GM18861 (cell line): ENCODE measurements around the gene ASTN1.

Source experiments
- ATAC-seq: cut with Tn5 transposase; IDR thresholded peaks from one replicate; pipeline ENCODE4 v1.9.1; 2021; ENCODE audit not compliant: unreplicated experiment

Gene ASTN1

DNA sequence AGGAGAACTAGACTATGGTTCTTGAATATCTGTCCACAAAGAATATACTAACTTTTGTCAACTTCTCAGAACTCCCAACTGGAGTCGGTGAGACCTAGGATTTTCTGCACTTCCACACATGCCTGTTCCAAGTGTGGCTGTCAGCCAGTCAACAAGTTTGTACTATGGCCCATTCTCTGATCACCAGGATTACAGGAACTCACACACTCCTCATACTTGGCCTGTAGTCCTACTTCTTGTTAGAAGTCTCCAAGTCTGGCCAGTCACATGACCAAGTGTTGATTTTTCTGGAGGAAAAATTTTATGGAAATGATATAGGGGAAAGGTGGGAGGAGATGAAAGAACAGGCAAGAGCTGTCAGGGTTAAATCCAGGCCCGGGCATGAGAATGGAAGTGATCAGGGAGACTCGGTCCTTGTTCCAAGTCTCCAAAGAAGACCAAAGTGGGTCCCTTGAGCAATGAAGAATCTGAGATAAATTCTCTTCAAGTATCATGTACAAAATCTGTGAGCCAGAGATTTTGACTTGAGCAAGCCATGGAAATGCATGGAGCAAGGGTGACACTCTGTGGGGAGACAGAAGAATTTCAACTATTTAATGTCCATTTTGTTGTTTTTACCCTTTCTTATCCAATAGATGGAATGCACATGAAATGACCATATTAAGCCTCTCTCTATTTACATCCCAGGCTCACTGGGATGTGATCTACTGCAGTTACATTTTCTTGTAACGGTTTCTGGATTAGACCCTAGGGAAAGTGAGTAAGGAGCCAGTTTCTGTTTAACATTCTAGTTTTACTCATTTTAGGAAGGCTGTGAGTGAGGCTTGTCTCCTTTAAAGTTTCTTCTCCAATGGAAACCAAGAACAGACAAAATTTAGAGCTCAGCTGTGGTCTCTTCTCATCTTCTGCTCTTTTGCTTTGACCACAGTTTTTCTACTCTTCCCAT is 320.9 kb downstream of the ASTN1 start:
- ATAC-seq: no peak

DNA sequence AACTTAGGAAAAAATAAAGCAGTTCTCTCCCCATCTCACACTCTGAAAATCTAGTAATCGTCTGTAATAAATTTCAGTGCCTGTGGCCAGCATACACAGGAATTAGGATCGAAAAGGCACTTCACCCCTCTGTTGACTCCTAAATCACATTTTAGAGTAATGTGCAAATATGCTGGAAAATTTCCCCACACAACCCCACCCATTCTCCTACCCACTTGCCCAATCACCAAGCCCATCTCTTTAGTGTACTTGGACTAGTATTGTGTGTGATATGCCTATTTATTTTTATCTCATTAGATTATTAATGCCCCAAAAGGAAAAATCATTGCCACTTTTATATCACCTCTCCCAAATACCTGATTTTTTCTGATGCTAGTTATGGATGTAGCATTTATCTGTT is 323.3 kb downstream of the ASTN1 start:
- no peak for ATAC-seq

DNA sequence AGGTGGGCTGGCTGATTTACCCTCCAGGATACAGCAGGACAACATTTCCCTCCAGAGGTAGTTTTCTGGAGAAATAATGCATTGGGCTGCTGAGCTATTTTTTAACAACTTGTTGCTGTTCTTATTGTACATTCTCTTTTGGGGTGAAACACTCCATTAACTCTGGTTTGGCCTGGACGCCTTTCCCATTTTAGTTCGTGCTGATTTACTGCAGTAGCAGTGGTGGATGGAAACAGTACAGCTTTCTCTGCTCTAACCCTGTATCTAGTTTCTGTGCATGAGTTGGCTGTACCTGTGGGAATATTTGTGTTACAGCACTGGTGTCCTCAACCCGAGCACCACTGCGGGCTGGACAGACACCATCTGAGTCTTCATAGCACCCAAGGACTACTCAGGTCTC is 325.3 kb downstream of the ASTN1 start:
- ATAC-seq: no peak

DNA sequence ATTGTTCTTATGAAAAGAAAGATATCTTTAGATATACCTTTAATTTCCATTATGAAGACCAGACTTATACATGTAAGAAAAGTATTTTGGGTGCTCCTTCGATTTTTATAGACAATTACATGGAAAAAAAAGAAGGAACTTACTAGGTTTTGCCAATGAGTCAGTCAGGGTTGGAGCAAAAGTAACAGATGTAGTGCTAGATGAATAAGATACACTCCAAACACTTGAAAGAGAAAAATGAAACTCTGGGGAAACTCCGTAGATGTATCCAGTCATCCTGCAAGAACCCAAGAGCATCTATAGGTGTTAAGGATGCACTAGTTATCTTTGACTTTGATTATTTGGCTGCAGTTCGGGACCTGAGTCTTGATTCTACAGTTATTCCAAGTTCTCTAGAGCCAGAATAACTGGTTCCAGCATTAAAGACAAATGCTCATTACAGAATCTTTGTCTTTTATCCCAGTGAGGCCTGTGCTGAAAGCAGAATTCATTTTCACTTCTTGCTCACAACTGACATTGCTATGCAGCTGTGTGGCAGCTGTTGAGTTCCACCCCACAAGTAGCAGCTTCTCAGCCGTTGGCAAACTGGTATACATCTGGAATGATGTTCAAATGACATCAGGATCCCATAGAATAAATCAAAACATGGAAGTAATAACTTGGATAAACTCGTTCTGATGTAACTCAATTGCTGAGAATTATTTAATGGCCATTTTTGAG is 326.1 kb downstream of the ASTN1 start:
- ATAC-seq: no peak

DNA sequence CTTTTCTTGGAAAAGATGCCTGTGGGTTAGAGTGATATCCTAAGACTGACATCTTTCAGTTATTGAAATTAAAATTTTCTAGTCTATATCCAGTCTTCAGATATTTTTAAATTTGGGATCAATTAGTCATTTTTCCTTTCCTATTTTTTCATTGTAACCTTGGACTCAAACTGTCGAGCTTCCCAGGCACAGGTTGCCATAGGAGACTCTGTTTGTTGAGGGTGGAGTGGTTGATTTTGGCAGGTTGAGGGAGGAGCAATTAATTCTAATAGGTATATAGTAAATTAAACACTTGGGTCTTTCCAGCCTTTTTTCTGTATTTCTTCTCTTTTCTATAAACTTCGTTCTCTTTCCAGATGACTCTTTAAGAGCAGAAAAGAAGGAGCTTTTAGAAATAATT is 326.8 kb downstream of the ASTN1 start:
- no peak for ATAC-seq

DNA sequence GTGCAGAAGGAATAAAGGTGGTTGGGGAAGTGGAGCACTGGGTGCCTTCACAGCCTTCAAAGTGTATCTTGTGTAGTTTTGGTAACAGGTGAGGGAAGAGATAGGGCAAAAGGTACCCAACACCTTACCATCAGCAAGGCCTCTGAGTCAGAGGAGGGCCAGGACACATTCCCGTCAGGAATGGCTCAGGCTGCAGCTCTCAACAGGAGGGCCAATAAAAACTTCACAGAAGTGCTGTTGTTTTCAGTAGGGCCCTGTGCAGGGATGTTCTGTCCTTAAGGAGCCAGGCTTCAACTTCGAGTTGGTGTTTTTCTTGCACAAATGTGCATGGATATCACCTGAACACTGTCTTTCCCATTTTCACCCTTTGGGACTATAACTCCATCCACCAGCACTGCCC is 333.4 kb downstream of the ASTN1 start:
- no peak for ATAC-seq

DNA sequence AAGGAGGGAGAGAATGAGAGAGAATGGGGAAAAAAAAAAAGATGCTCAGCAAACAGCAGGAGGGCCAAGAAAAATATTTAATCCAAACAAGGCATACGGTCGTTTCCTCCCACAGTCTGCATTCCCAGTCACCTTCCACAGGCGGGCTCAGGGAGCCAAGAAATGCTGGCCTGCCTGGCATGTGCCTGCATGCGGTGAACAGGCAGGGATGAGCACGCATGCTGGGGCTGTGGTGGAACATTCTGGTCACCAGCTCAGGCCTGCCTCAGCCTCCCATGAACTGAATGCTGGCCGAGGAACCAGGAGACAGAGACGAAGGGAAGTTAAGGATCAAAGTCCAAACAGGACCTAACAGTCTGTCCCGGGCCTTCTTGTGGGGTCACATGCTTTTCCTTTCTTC is 335.3 kb downstream of the ASTN1 start:
- ATAC-seq: no peak

DNA sequence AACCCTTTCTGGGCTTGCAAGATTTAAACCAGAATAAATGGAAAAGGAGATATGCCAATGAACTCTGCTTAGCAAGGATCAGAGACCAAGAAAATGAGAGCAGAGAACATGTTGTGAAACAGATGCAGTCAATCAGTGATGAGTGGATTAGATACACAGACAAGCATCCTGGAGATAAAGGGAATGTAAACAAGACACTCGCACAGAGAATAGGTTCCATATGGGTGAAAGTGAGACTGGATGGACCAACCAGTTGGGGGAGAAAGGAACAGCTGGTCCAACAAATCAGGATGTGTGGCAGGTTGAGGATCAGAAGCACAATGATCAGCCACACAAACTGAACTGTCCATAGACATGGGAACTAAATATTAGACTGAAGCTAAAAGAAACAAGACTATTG is 338.2 kb downstream of the ASTN1 start:
- ATAC-seq: no peak

DNA sequence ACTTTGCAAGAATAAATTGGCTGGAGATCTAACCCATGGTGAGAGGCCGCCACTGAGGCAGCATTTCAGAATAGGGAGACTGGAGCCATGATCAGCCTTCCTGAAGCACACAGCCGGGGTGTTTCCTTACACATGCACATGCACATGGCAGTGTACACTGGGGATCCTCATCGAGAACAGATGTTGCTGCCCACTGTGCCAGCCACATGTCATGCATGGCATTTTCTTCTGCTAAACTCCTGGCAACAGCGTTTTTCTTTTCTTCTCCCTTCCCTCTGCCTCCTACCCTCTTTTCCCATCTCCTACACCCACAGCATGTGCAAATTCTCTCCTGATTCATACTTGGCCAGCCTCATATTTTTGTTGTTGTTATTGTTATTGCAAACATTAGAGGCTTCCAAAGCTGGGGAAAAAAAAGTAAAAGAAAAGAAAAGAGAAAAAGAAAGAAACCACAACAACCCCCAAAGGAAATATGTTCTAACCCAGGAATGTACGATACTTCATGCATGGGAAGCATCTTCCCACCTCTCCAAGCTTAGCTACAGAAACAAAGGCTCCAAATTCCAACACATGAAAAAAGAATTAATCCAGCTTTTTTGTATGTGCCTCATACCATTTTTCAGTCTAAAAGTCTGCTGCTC is 344.0 kb downstream of the ASTN1 start:
- no peak for ATAC-seq

DNA sequence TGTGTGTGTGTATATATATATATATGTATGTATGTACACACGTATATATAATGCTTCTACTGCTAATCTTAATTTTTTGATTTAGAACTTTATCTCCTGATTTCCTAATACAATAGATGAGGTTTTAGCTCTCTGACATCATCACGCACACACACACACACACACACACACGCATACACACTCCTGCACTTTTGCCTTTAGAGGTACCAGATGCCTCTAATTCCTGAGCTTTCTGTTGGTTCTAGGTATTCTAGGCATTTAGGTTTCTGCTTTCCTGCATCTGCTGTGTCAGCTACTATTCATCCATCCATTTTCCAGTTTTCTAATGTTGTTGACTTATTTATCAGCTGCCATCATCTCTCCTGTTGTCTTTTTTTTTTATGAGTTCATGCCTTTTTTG is 348.3 kb downstream of the ASTN1 start:
- ATAC-seq: no peak

DNA sequence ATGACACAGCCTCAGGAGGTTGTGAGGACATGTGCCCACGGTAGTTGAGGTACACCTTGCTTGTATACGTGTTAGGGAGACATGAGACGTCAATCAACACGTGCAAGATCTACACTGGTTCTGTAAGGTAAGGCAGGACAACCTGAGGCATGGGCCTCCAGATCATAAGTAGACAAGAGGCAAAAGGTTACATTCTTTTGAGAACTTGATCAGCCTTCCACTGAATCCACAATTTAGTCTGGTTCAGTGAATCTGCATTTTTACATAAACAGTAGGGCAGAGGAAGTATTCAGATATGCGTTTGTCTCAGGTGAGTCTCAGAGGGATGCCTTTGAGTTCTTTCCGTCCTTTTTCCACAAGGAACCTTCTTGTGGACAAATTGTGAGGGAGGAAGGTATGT is 348.9 kb downstream of the ASTN1 start:
- ATAC-seq: no peak

DNA sequence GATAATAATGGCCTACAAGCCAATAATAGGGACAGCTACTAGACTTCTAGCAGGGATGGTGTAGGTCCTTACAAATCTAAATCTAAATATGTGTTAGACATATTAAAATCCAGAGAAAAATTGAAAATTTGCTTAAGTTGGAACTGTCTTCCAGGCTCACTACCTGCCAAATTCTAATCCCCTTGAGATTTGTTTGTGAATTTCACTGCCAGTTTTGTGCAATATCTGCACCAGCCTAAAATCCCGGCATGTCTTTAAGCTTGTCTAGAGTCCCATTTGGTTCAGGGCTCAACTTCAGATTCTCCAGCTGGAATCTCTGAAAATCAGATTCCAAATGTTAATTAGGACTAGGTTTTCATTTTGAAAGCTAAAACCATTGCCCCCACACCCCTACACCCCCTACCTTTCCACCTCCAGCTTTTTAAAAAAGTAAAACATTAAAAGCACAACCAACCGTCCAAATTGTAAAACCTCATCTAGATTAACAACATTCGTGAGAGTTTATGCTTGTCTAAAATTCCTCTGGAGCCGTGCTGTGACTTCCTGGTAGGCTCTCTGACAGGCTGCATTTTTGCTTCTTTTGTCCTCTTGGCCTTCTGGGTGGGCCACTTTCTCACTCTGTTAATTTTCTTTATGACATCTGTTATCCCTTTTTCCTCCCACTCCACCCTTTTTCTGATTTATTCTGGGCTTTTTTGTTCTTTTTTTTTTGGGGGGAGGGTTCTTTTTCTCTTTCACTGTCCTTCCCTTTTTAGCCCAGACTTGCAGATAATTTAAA is 352.8 kb downstream of the ASTN1 start:
- ATAC-seq: no peak

DNA sequence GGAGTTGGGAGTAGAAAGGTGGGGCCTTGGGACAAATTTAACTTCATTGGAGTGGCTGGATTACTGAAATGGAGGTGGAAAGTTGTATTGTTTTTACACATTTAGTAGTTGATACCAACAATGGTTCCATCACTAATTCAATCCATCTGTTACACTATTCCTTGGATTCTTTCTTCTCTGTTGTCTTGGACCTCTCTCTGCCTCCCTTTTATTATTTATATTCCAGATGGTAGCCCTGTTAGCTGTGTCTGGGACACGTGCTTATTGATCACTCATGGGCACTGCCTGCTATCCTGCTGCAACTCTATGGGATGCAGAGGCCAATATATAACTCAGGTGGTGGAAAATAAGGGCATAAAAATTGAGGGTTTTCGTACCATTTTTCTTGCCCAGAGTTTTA is 355.2 kb downstream of the ASTN1 start:
- ATAC-seq: no peak
